SK-N-SH treated with all-trans-retinoic acid at 6 μM for 48 hours (cell line): Measurements from ENCODE around the gene NCDN.

Experiments
- ARNTL ChIP-seq: fragments of 450-650 bp; formaldehyde crosslinking; IDR thresholded peaks from 2 replicates; pipeline ENCODE4 v1.5.0; 2020; ENCODE audit warnings: low read depth, mild to moderate bottlenecking, moderate library complexity, borderline replicate concordance
- BACH2 ChIP-seq: fragments of 250-450 bp; sonication (Bioruptor Pico); IDR thresholded peaks from 2 replicates; pipeline ENCODE4 v1.9.0; 2021; ENCODE audit warnings: mild to moderate bottlenecking, borderline replicate concordance
- POU6F1 ChIP-seq: fragments of 250-450 bp; sonication (Bioruptor Pico); IDR thresholded peaks from 2 replicates; pipeline ENCODE4 v1.8.0; 2021; ENCODE audit warnings: low read depth, mild to moderate bottlenecking, moderate library complexity, borderline replicate concordance
- PPARA ChIP-seq: fragments of 250-450 bp; sonication (Bioruptor Pico); IDR thresholded peaks from 2 replicates; pipeline ENCODE4 v1.5.0; 2020; ENCODE audit warnings: mild to moderate bottlenecking, borderline replicate concordance
- TCF4 ChIP-seq: fragments of 250-450 bp; sonication (Bioruptor Pico); IDR thresholded peaks from 2 replicates; pipeline ENCODE4 v1.8.0; 2021; ENCODE audit warnings: mild to moderate bottlenecking, moderate library complexity, borderline replicate concordance
- TOX ChIP-seq: fragments of 250-450 bp; sonication (Bioruptor Pico); IDR thresholded peaks from 2 replicates; pipeline ENCODE4 v1.8.0; 2021; ENCODE audit warnings: mild to moderate bottlenecking, moderate library complexity, borderline replicate concordance
- TSHZ2 ChIP-seq: fragments of 250-450 bp; sonication (Bioruptor Pico); IDR thresholded peaks from 2 replicates; pipeline ENCODE4 v1.5.0; 2020; ENCODE audit warnings: mild to moderate bottlenecking, moderate library complexity
- ZC3H10 ChIP-seq: fragments of 250-450 bp; sonication (Bioruptor Pico); IDR thresholded peaks from 2 replicates; pipeline ENCODE4 v1.5.1; 2021; ENCODE audit warnings: mild to moderate bottlenecking, moderate library complexity
- ZFP3 ChIP-seq: fragments of 250-450 bp; sonication (Bioruptor Pico); IDR thresholded peaks from 2 replicates; pipeline ENCODE4 v1.5.0; 2020; ENCODE audit warnings: mild to moderate bottlenecking, moderate library complexity
- ZFP30 ChIP-seq: fragments of 450-650 bp; formaldehyde crosslinking; IDR thresholded peaks from 2 replicates; pipeline ENCODE4 v1.5.0; 2022; ENCODE audit warnings: mild to moderate bottlenecking, moderate library complexity
- ZNF565 ChIP-seq: fragments of 450-650 bp; formaldehyde crosslinking; conservative IDR thresholded peaks from 2 replicates; pipeline ENCODE4 v1.5.0; 2020; ENCODE audit warnings: low read depth, mild to moderate bottlenecking, moderate library complexity
- ZNF8 ChIP-seq: fragments of 450-650 bp; formaldehyde crosslinking; IDR thresholded peaks from 2 replicates; pipeline ENCODE4 v1.5.0; 2020; ENCODE audit warnings: mild to moderate bottlenecking, moderate library complexity
- TF ChIP-seq, protein P1 (sequence below): fragments of 250-450 bp; sonication (Bioruptor Pico); IDR thresholded peaks from 2 replicates; pipeline ENCODE4 v1.5.1; 2021; ENCODE audit warnings: mild to moderate bottlenecking, moderate library complexity

DNA sequence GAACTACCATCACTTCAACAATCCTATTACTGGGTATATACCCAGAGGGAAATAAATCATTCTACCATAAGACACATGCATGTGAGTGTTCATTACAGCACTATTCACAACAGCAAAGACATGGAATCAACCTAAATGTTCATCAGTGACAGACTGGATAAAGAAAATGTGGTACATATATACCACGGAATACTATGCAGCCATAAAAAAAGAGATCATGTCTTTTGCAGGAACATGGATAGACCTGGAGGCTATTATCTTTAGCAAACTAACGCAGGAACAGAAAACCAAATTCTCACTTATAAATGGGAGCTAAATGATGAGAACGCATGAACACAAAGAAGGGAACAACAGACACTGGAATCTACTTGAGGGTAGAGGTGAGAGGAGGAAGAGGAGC lies 39.4 kb upstream of the NCDN start:
- no peak for TF ChIP-seq ZC3H10 (CRISPR knock-in tag)
- TF ChIP-seq ZFP3 (CRISPR knock-in tag): no peak
- no peak for TF ChIP-seq ZFP30 (CRISPR knock-in tag)
- TF ChIP-seq TCF4 (CRISPR knock-in tag): no peak
- no peak for TF ChIP-seq PPARA (CRISPR knock-in tag)
- no peak for TF ChIP-seq ARNTL (CRISPR knock-in tag)
- no peak for TF ChIP-seq TOX
- no peak for TF ChIP-seq ZNF565 (CRISPR knock-in tag)
- no peak for TF ChIP-seq POU6F1
- no peak for TF ChIP-seq TSHZ2 (CRISPR knock-in tag)
- TF ChIP-seq ZNF8 (CRISPR knock-in tag): peak; percentile 80
- TF ChIP-seq, protein P1, sequence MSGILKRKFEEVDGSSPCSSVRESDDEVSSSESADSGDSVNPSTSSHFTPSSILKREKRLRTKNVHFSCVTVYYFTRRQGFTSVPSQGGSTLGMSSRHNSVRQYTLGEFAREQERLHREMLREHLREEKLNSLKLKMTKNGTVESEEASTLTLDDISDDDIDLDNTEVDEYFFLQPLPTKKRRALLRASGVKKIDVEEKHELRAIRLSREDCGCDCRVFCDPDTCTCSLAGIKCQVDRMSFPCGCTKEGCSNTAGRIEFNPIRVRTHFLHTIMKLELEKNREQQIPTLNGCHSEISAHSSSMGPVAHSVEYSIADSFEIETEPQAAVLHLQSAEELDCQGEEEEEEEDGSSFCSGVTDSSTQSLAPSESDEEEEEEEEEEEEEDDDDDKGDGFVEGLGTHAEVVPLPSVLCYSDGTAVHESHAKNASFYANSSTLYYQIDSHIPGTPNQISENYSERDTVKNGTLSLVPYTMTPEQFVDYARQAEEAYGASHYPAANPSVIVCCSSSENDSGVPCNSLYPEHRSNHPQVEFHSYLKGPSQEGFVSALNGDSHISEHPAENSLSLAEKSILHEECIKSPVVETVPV (CRISPR knock-in tag): no peak
- TF ChIP-seq BACH2 (CRISPR knock-in tag): no peak
